Astrocyte (in vitro differentiated cells and primary cell): ENCODE data around the gene SMARCB1. TPM values are rescaled to one million over a fixed set of nuclear protein-coding genes. Genes with fewer than 3 reads are reported as not detected.
A peak's percentile ranks its signal among the peaks of the same experiment; 100 is the strongest.

ENCODE experiments used
- DNase-seq: peaks from one replicate; pipeline ENCODE4 v3.0.0-alpha.2; 2010; ENCODE audit warnings: low read depth
- FAIRE-seq: peaks from 2 replicates; lab custom pipeline; 2011; peaks lifted over from hg19 to GRCh38; lab: Jason Lieb, UNC
- H2AFZ ChIP-seq: 2 replicates; pipeline ENCODE4 v1.6.0; 2012; ENCODE audit warnings: low read depth, low read length, inconsistent platforms
- H3K27ac ChIP-seq: 2 replicates; pipeline ENCODE4 v1.5.1; 2011; ENCODE audit warnings: low read depth, low read length, inconsistent platforms
- H3K27me3 ChIP-seq: 2 replicates; pipeline ENCODE4 v1.6.0; 2011; ENCODE audit warnings: low read length, inconsistent platforms; ENCODE audit not compliant: insufficient read depth
- H3K36me3 ChIP-seq: 2 replicates; pipeline ENCODE4 v1.5.1; 2011; ENCODE audit warnings: low read length, inconsistent platforms; ENCODE audit not compliant: insufficient read depth
- H3K4me1 ChIP-seq: 2 replicates; pipeline ENCODE4 v1.5.1; 2011; ENCODE audit warnings: low read length, inconsistent platforms; ENCODE audit not compliant: insufficient read depth
- H3K4me2 ChIP-seq: 2 replicates; pipeline ENCODE4 v1.6.0; 2012; ENCODE audit warnings: low read length, inconsistent platforms
- H3K4me3 ChIP-seq: 2 replicates; pipeline ENCODE4 v1.5.1; 2011; ENCODE audit warnings: low read depth, mild to moderate bottlenecking, low read length, inconsistent platforms; ENCODE audit not compliant: insufficient read depth
- H3K79me2 ChIP-seq: 2 replicates; pipeline ENCODE4 v1.6.0; 2012; ENCODE audit warnings: mild to moderate bottlenecking, low read length, inconsistent platforms; ENCODE audit not compliant: insufficient read depth
- H3K9ac ChIP-seq: 2 replicates; pipeline ENCODE4 v1.6.0; 2012; ENCODE audit warnings: mild to moderate bottlenecking, low read length, inconsistent platforms
- H3K9me3 ChIP-seq: 2 replicates; pipeline ENCODE4 v1.5.1; 2012; ENCODE audit warnings: low read depth, mild to moderate bottlenecking, low read length, inconsistent platforms; ENCODE audit not compliant: insufficient read depth
- H4K20me1 ChIP-seq: 2 replicates; pipeline ENCODE4 v1.6.0; 2012; ENCODE audit warnings: low read length, inconsistent platforms; ENCODE audit not compliant: insufficient read depth
- H3K27ac Mint-ChIP-seq: one replicate; pipeline ENCODE4 v1.8.0; 2021; ENCODE audit warnings: mild to moderate bottlenecking, mixed read lengths; ENCODE audit not compliant: unreplicated experiment
- H3K27me3 Mint-ChIP-seq: one replicate; pipeline ENCODE4 v1.8.0; 2021; ENCODE audit warnings: low read depth, mixed read lengths; ENCODE audit not compliant: unreplicated experiment
- H3K36me3 Mint-ChIP-seq: one replicate; pipeline ENCODE4 v1.8.0; 2021; ENCODE audit warnings: low read depth, mixed read lengths; ENCODE audit not compliant: unreplicated experiment
- H3K4me1 Mint-ChIP-seq: one replicate; pipeline ENCODE4 v1.8.0; 2021; ENCODE audit warnings: low read depth, mixed read lengths; ENCODE audit not compliant: unreplicated experiment
- H3K4me3 Mint-ChIP-seq: one replicate; pipeline ENCODE4 v1.8.0; 2021; ENCODE audit warnings: mild to moderate bottlenecking, moderate library complexity, mixed read lengths; ENCODE audit not compliant: unreplicated experiment
- H3K9me3 Mint-ChIP-seq: one replicate; pipeline ENCODE4 v1.8.0; 2021; ENCODE audit warnings: mild to moderate bottlenecking, mixed read lengths; ENCODE audit not compliant: unreplicated experiment
- CTCF ChIP-seq: IDR thresholded peaks from 2 replicates; pipeline ENCODE4 v1.5.1; 2011; ENCODE audit warnings: low read depth, mild to moderate bottlenecking, inconsistent platforms, low read length, moderate library complexity; ENCODE audit not compliant: insufficient read depth
- EZH2 ChIP-seq: IDR thresholded peaks from 2 replicates; pipeline ENCODE4 v1.6.1; 2012; ENCODE audit warnings: mild to moderate bottlenecking, low read length, inconsistent platforms; ENCODE audit not compliant: insufficient read depth
- total RNA-seq: library from RNA; stranded (reverse); gene quantifications from 2 replicates; pipeline ENCODE4 v1.2.1, GENCODE V29; 2021

The SMARCB1 gene
- total RNA-seq, 1 donor from 2014 or later = 91.3 TPM

- no peak for FAIRE-seq
- DNase-seq = no peak
- H4K20me1 ChIP-seq = peaks cover 5% of the 10 kb centered on the region
- H3K4me1 Mint-ChIP-seq = peaks cover 5% of the 10 kb centered on the region
- H3K4me3 ChIP-seq = no peak within 1 kb of the TSS
- H3K4me3 Mint-ChIP-seq = peak within 1 kb of the TSS; percentile 29
- H3K36me3 ChIP-seq = no peaks in the 10 kb centered on the region
- H3K79me2 ChIP-seq = no peaks in the 10 kb centered on the region
- H3K27ac ChIP-seq = no peak within 1 kb of the TSS
- no peak within 1 kb of the TSS for H3K9ac ChIP-seq
- H3K4me1 ChIP-seq = peaks cover 14% of the 10 kb centered on the region
- peak within 1 kb of the TSS; percentile 63 for H3K4me2 ChIP-seq
- H3K36me3 Mint-ChIP-seq = no peaks in the 10 kb centered on the region
- TF ChIP-seq EZH2 (no peak), CTCF (no peak)
- peak within 1 kb of the TSS; percentile 34 for H3K27ac Mint-ChIP-seq
- H3K9me3 Mint-ChIP-seq = no peaks in the 10 kb centered on the region
- no peaks in the 10 kb centered on the region for H3K27me3 Mint-ChIP-seq
- H3K27me3 ChIP-seq = no peaks in the 10 kb centered on the region
- peak within 1 kb of the TSS; percentile 37 for H2AFZ ChIP-seq
- no peaks in the 10 kb centered on the region for H3K9me3 ChIP-seq
Measured at GRCh38 chr22:23762842-23763578, 23.8 kb upstream of the SMARCB1 start, which contains the start of gene C22orf15. TSS of gene C22orf15 (plus strand) at chr22:23762990. CDS start at chr22:23763307, 317 bp downstream.

- Histone ChIP-seq H4K20me1 (peaks cover 5% of the 10 kb centered on the region), H3K4me1 (peaks cover 17% of the 10 kb centered on the region), H2AFZ (no peak overlapping the region), H3K9me3 (no peaks in the 10 kb centered on the region), H3K27ac (no peak overlapping the region), H3K79me2 (no peaks in the 10 kb centered on the region), H3K27me3 (no peaks in the 10 kb centered on the region), H3K4me3 (no peak overlapping the region), H3K9ac (no peak overlapping the region), H3K36me3 (no peaks in the 10 kb centered on the region), H3K4me2 (peak overlapping the region; percentile 63)
- FAIRE-seq (no peak), DNase-seq (no peak)
- H3K4me3 Mint-ChIP-seq = no peak overlapping the region
- peaks cover 5% of the 10 kb centered on the region for H3K4me1 Mint-ChIP-seq
- H3K27me3 Mint-ChIP-seq = no peaks in the 10 kb centered on the region
- TF ChIP-seq EZH2 (no peak), CTCF (no peak)
- H3K27ac Mint-ChIP-seq = no peak overlapping the region
- H3K36me3 Mint-ChIP-seq = no peaks in the 10 kb centered on the region
- no peaks in the 10 kb centered on the region for H3K9me3 Mint-ChIP-seq
Measured at GRCh38 chr22:23763579-23763945, 23.2 kb upstream of the SMARCB1 start.

GRCh38 chr22:23763954-23764353, 22.8 kb upstream of the SMARCB1 start:
- Histone ChIP-seq H3K9ac (no peak overlapping the region), H3K4me3 (no peak overlapping the region), H3K36me3 (no peaks in the 10 kb centered on the region), H2AFZ (no peak overlapping the region), H3K4me2 (peak overlapping the region; percentile 63), H3K4me1 (peaks cover 17% of the 10 kb centered on the region), H3K9me3 (no peaks in the 10 kb centered on the region), H3K27ac (no peak overlapping the region), H3K79me2 (no peaks in the 10 kb centered on the region), H3K27me3 (no peaks in the 10 kb centered on the region), H4K20me1 (peaks cover 5% of the 10 kb centered on the region)
- Mint-ChIP-seq H3K36me3 (no peaks in the 10 kb centered on the region), H3K4me3 (no peak overlapping the region), H3K27me3 (no peaks in the 10 kb centered on the region), H3K4me1 (peaks cover 5% of the 10 kb centered on the region), H3K27ac (no peak overlapping the region), H3K9me3 (no peaks in the 10 kb centered on the region)
- DNase-seq (no peak), FAIRE-seq (no peak)
- no peak for TF ChIP-seq CTCF
- no peak for TF ChIP-seq EZH2
